MCF 10A (cell line): ENCODE data around the gene OSMR. TPM values are rescaled to one million over a fixed set of nuclear protein-coding genes. Genes with fewer than 3 reads are reported as not detected.
A peak's percentile ranks its signal among the peaks of the same experiment; 100 is the strongest.

ENCODE experiments used
- BruUV-seq: library from RNA; stranded (reverse); fragments of 400-500 nt; replicated peaks from 2 replicates; lab custom pipeline; 2021; lab: Mats Ljungman, UMichigan
- CTCF ChIA-PET: fragments of 300-600 bp; sonication (Branson Sonifier 250); formaldehyde crosslinking; extraction: SDS; loops from one replicate; lab custom pipeline; 2021; ENCODE audit warnings: antibody characterized with exemption, inconsistent platforms; lab: Yijun Ruan, JAX
- POLR2A ChIA-PET: fragments of 300-600, 350-650 bp; sonication (Branson Sonifier 250); formaldehyde crosslinking; extraction: SDS; loops from one replicate; lab custom pipeline; 2020; ENCODE audit warnings: antibody characterized with exemption, inconsistent platforms; lab: Yijun Ruan, JAX
- DNase-seq: peaks from one replicate; pipeline ENCODE4 v3.0.0-alpha.2; 2018; ENCODE audit not compliant: unreplicated experiment
- H3K27ac Mint-ChIP-seq: one replicate; pipeline ENCODE4 v1.8.0; 2022; ENCODE audit warnings: mild to moderate bottlenecking, low read depth, mixed read lengths; ENCODE audit not compliant: unreplicated experiment
- H3K27me3 Mint-ChIP-seq: one replicate; pipeline ENCODE4 v1.8.0; 2022; ENCODE audit warnings: mixed read lengths; ENCODE audit not compliant: insufficient read depth, unreplicated experiment
- H3K36me3 Mint-ChIP-seq: one replicate; pipeline ENCODE4 v1.8.0; 2022; ENCODE audit warnings: mild to moderate bottlenecking, moderate library complexity, mixed read lengths; ENCODE audit not compliant: insufficient read depth, unreplicated experiment
- H3K4me1 Mint-ChIP-seq: one replicate; pipeline ENCODE4 v1.8.0; 2022; ENCODE audit warnings: mixed read lengths; ENCODE audit not compliant: insufficient read depth, unreplicated experiment
- H3K4me3 Mint-ChIP-seq: one replicate; pipeline ENCODE4 v1.8.0; 2022; ENCODE audit warnings: mild to moderate bottlenecking, moderate library complexity, mixed read lengths; ENCODE audit not compliant: unreplicated experiment
- H3K9me3 Mint-ChIP-seq: one replicate; pipeline ENCODE4 v1.8.0; 2022; ENCODE audit warnings: mixed read lengths; ENCODE audit not compliant: unreplicated experiment
- intact Hi-C: fragments of 100-400 bp; cut with micrococcal nuclease; formaldehyde crosslinking; loops from 2 replicates; pipeline ENCODE4 v1.14.1; 2022
- total RNA-seq: library from RNA; stranded (reverse); gene quantifications from 2 replicates; pipeline ENCODE4 v1.2.3, GENCODE V29; 2022
- TF ChIP-seq, protein P1 (sequence below): fragments of 200-600 bp; IDR thresholded peaks from one replicate; pipeline ENCODE4 v1.8.0; 2022; ENCODE audit warnings: antibody characterized with exemption, mild to moderate bottlenecking; ENCODE audit not compliant: unreplicated experiment

The OSMR gene
- total RNA-seq, 1 experiment from 2014 or later, result 89.1 TPM

DNA sequence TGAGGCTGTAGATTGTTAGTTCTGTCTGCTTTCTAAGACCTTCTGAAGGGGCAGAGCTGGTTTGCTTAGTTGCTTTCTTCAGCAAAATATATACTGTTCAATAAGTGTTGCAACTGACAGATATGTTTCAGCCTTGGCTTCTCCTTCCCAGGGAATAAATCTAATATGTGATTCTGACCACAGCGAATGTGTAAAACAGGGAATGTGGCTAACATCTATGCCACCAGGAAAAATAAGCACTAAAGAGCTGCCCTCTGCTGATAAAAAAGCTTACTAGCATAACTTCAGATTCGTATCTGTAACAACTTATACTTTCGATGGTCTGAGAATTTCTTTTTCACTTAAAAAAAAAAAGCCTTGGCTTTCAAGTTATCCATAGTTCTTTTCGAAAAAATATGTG is 13.0 kb upstream of the OSMR start:
- CTCF ChIA-PET, result interaction anchor here (0.6 to 1.4 kb wide), 5 partner anchors 11 to 391 kb away, joined by 3 to 5 read pairs (median 4); no protein-coding TSS in a partner anchor
- DNase-seq, result no peak
- Mint-ChIP-seq H3K27me3 (no peaks in the 10 kb centered on the region), H3K4me3 (no peak overlapping the region), H3K27ac (peak overlapping the region; percentile 54), H3K4me1 (peaks cover 47% of the 10 kb centered on the region), H3K36me3 (peaks cover 15% of the 10 kb centered on the region), H3K9me3 (no peaks in the 10 kb centered on the region)
- TF ChIP-seq, protein P1, sequence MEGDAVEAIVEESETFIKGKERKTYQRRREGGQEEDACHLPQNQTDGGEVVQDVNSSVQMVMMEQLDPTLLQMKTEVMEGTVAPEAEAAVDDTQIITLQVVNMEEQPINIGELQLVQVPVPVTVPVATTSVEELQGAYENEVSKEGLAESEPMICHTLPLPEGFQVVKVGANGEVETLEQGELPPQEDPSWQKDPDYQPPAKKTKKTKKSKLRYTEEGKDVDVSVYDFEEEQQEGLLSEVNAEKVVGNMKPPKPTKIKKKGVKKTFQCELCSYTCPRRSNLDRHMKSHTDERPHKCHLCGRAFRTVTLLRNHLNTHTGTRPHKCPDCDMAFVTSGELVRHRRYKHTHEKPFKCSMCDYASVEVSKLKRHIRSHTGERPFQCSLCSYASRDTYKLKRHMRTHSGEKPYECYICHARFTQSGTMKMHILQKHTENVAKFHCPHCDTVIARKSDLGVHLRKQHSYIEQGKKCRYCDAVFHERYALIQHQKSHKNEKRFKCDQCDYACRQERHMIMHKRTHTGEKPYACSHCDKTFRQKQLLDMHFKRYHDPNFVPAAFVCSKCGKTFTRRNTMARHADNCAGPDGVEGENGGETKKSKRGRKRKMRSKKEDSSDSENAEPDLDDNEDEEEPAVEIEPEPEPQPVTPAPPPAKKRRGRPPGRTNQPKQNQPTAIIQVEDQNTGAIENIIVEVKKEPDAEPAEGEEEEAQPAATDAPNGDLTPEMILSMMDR, result no peak
- POLR2A ChIA-PET, result interaction anchor here (0.7 to 0.9 kb wide), 3 partner anchors 10 to 891 kb away, joined by 3 to 4 read pairs (median 3); no protein-coding TSS in a partner anchor
- BruUV-seq, result no TSS peak
- intact Hi-C loops, result loop anchor here (1.0 kb wide), 1 partner anchor 89 kb away; no protein-coding TSS in a partner anchor

DNA sequence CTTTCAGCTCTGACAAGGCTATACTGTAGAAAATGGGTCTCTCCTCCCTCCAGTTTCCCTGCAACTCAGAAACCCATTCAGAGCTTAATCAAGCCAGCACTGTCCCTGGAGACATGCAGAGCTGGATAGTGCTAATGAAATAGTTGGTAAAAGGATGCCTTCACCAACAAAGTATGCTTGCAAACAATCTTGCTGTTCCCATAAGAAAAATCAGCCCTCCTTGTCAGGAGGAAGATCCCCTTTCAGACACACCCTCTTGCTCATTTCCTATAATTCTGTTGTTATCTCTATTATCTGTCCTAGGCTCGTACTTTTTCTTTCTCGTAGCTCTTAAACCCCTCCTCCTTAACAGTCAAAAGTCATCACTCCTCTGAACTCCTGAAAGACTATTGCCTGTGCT is 9.9 kb upstream of the OSMR start:
- no peak overlapping the region for H3K4me3 Mint-ChIP-seq
- no TSS peak for BruUV-seq
- TF ChIP-seq, protein P1, result no peak
- no peaks in the 10 kb centered on the region for H3K9me3 Mint-ChIP-seq
- intact Hi-C loops, result no loop called here
- no peak overlapping the region for H3K27ac Mint-ChIP-seq
- no peaks in the 10 kb centered on the region for H3K27me3 Mint-ChIP-seq
- no peak for DNase-seq
- H3K4me1 Mint-ChIP-seq, result peaks cover 32% of the 10 kb centered on the region
- ChIA-PET POLR2A (interaction anchor here (0.7 to 0.9 kb wide), 2 partner anchors 9 to 19 kb away, joined by 3 read pairs; no protein-coding TSS in a partner anchor), CTCF (no interaction called here)
- H3K36me3 Mint-ChIP-seq, result peaks cover 11% of the 10 kb centered on the region

DNA sequence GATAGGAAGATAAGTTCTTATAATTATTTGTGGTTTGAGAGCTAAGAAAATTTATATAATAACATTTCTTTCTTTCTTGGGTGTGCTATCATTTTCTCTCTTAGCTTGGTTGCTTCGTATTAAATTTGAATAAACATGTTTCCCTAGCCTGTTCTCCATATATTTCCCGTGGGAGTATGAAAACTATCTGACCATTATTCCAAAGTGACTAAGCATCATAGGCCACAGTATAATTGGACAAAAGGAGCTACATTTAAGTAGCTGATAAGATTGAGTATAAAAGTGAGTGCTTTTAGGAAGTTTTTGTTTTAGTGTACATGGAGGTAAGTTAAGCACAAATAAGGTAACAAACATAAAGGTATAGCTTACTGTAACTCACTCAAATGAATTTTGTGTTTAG is 8.4 kb upstream of the OSMR start:
- peaks cover 11% of the 10 kb centered on the region for H3K36me3 Mint-ChIP-seq
- BruUV-seq, result no TSS peak
- TF ChIP-seq, protein P1, result no peak
- H3K27me3 Mint-ChIP-seq, result no peaks in the 10 kb centered on the region
- intact Hi-C loops, result no loop called here
- no peak overlapping the region for H3K4me3 Mint-ChIP-seq
- H3K9me3 Mint-ChIP-seq, result peaks cover under 1% of the 10 kb centered on the region
- POLR2A ChIA-PET, result interaction anchor here (0.7 to 2.5 kb wide), 6 partner anchors 10 to 35 kb away, joined by 3 to 14 read pairs (median 3); partner anchors contain the start of gene OSMR
- DNase-seq, result no peak
- no peak overlapping the region for H3K27ac Mint-ChIP-seq
- CTCF ChIA-PET, result interaction anchor here (1.4 to 2.3 kb wide), 2 partner anchors 85 to 417 kb away, joined by 3 to 9 read pairs; no protein-coding TSS in a partner anchor
- peaks cover 23% of the 10 kb centered on the region for H3K4me1 Mint-ChIP-seq

DNA sequence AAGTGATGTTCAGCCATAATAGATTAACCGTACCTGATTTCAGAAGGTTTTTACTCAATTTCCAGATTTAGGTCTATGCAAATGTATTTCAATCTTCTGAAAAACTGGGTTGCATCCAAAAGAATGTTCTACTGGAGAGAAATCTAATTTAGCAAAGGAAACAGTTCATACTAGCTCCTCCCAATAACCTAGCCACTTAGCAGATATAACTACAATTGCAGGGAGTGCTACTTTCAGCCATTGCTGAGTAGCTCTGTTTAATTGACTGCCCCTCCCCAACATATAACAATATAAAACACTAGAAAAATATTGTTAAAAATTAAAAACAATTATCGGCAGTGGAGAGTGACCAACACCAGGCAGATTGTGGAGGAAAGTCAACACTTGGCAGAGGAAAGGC is 7.9 kb upstream of the OSMR start:
- TF ChIP-seq, protein P1, result no peak
- Mint-ChIP-seq H3K36me3 (peaks cover 11% of the 10 kb centered on the region), H3K9me3 (peaks cover 5% of the 10 kb centered on the region), H3K4me1 (peaks cover 26% of the 10 kb centered on the region), H3K27me3 (no peaks in the 10 kb centered on the region), H3K27ac (no peak overlapping the region), H3K4me3 (no peak overlapping the region)
- intact Hi-C loops, result no loop called here
- no TSS peak for BruUV-seq
- ChIA-PET POLR2A (interaction anchor here (0.7 to 2.5 kb wide), 6 partner anchors 10 to 923 kb away, joined by 3 to 14 read pairs (median 3); partner anchors contain the start of gene OSMR), CTCF (interaction anchor here (1.4 to 2.3 kb wide), 2 partner anchors 85 to 417 kb away, joined by 3 to 9 read pairs; no protein-coding TSS in a partner anchor)
- DNase-seq, result no peak
